ENCODE measurements around the gene RNASEH2B.

RNASEH2B gene

GRCh38 chr13:50908371-50908770 lies 1.2 kb upstream of the RNASEH2B start:
- no peak for DNase-seq

GRCh38 chr13:50910485-50910805 lies 854 bp downstream of the RNASEH2B start:
- no peak for DNase-seq

- DNase-seq, result no peak
Measured at GRCh38 chr13:50911081-50911631, 1.6 kb downstream of the RNASEH2B start.

- peak; percentile 83 for DNase-seq
Measured at GRCh38 chr13:50911937-50912795, 2.6 kb downstream of the RNASEH2B start.

- DNase-seq, result no peak
Measured at GRCh38 chr13:50912851-50913250, 3.3 kb downstream of the RNASEH2B start.

GRCh38 chr13:50914176-50914700 lies 4.6 kb downstream of the RNASEH2B start:
- DNase-seq, result no peak

- DNase-seq, result no peak
Measured at GRCh38 chr13:50914848-50915247, 5.3 kb downstream of the RNASEH2B start.

GRCh38 chr13:50915565-50915964 lies 6.0 kb downstream of the RNASEH2B start:
- DNase-seq, result no peak

- DNase-seq, result no peak
Measured at GRCh38 chr13:50916701-50917184, 7.2 kb downstream of the RNASEH2B start.

- no peak for DNase-seq
Measured at GRCh38 chr13:50917572-50917971, 8.0 kb downstream of the RNASEH2B start.

GRCh38 chr13:50918567-50918966 lies 9.0 kb downstream of the RNASEH2B start:
- no peak for DNase-seq

GRCh38 chr13:50919277-50919676 lies 9.7 kb downstream of the RNASEH2B start:
- DNase-seq, result no peak

GRCh38 chr13:50921706-50922105 lies 12.1 kb downstream of the RNASEH2B start:
- no peak for DNase-seq

- DNase-seq, result no peak
Measured at GRCh38 chr13:50923272-50923671, 13.7 kb downstream of the RNASEH2B start.

- no peak for DNase-seq
Measured at GRCh38 chr13:50924025-50924424, 14.4 kb downstream of the RNASEH2B start.

GRCh38 chr13:50927701-50928100 lies 18.1 kb downstream of the RNASEH2B start:
- no peak for DNase-seq

GRCh38 chr13:50928102-50928501 lies 18.5 kb downstream of the RNASEH2B start:
- no peak for DNase-seq

- no peak for DNase-seq
Measured at GRCh38 chr13:50928659-50929462, 19.3 kb downstream of the RNASEH2B start.

- no peak for DNase-seq
Measured at GRCh38 chr13:50932091-50932490, 22.5 kb downstream of the RNASEH2B start.

- DNase-seq, result no peak
Measured at GRCh38 chr13:50934735-50935435, 25.3 kb downstream of the RNASEH2B start.

GRCh38 chr13:50936679-50937078 lies 27.1 kb downstream of the RNASEH2B start:
- DNase-seq, result no peak

GRCh38 chr13:50940509-50940908 lies 30.9 kb downstream of the RNASEH2B start:
- DNase-seq, result no peak

GRCh38 chr13:50941146-50941545 lies 31.6 kb downstream of the RNASEH2B start:
- DNase-seq, result no peak

Measured in effector CD8-positive, alpha-beta T cell (primary cell).